ENCODE results near the gene MTG2.

MTG2 gene

GRCh38 chr20:62183426-62184142 is 756 bp downstream of the MTG2 start:
- DNase-seq (ENCODE audit: low read depth), result no peak

GRCh38 chr20:62186096-62186426 is 3.2 kb downstream of the MTG2 start:
- no peak for DNase-seq (ENCODE audit: low read depth)

- no peak for DNase-seq (ENCODE audit: low read depth)
These were observed 4.3 kb downstream of the MTG2 start for GRCh38 chr20:62186887-62187866.

GRCh38 chr20:62190639-62191411 is 8.0 kb downstream of the MTG2 start:
- no peak for DNase-seq (ENCODE audit: low read depth)

GRCh38 chr20:62191781-62192559 is 9.1 kb downstream of the MTG2 start:
- DNase-seq (ENCODE audit: low read depth), result no peak

GRCh38 chr20:62192635-62193034 is 9.8 kb downstream of the MTG2 start:
- no peak for DNase-seq (ENCODE audit: low read depth)

GRCh38 chr20:62193079-62194025 is 10.5 kb downstream of the MTG2 start:
- DNase-seq (ENCODE audit: low read depth), result no peak

- DNase-seq (ENCODE audit: low read depth), result no peak
These were observed 12.2 kb downstream of the MTG2 start for GRCh38 chr20:62195075-62195405.

- no peak for DNase-seq (ENCODE audit: low read depth)
These were observed 12.9 kb downstream of the MTG2 start for GRCh38 chr20:62195736-62196135.

- DNase-seq (ENCODE audit: low read depth), result no peak
These were observed 13.5 kb downstream of the MTG2 start for GRCh38 chr20:62196286-62196685.

- DNase-seq (ENCODE audit: low read depth), result no peak
These were observed 14.5 kb downstream of the MTG2 start for GRCh38 chr20:62197311-62197710.

GRCh38 chr20:62197801-62198200 is 15.0 kb downstream of the MTG2 start:
- no peak for DNase-seq (ENCODE audit: low read depth)

GRCh38 chr20:62198496-62198895 is 15.7 kb downstream of the MTG2 start:
- no peak for DNase-seq (ENCODE audit: low read depth)

- no peak for DNase-seq (ENCODE audit: low read depth)
These were observed 16.1 kb downstream of the MTG2 start for GRCh38 chr20:62198931-62199330.

GRCh38 chr20:62200491-62201172 is 17.8 kb downstream of the MTG2 start:
- no peak for DNase-seq (ENCODE audit: low read depth)

GRCh38 chr20:62201173-62202082 is 18.6 kb downstream of the MTG2 start:
- DNase-seq (ENCODE audit: low read depth), result no peak

GRCh38 chr20:62202083-62202395 is 19.2 kb downstream of the MTG2 start:
- DNase-seq (ENCODE audit: low read depth), result no peak

- DNase-seq (ENCODE audit: low read depth), result no peak
These were observed 20.0 kb downstream of the MTG2 start for GRCh38 chr20:62202676-62203377.

Data from stimulated activated CD8-positive, alpha-beta memory T cell treated with anti-CD3 and anti-CD28 coated beads, Interleukin-12 subunit alpha, Interleukin-12 subunit beta, amount 100 ng/mL, for 1 hour (primary cell).